ENCODE results near the gene ZBTB7C. TPM values are rescaled to one million over a fixed set of nuclear protein-coding genes. Genes with fewer than 3 reads are reported as not detected.

Gene ZBTB7C
- total RNA-seq, 1 donor from 2014 or later: 0.56 TPM

GRCh38 chr18:48121752-48122151, 287.4 kb downstream of the ZBTB7C start:
- H3K4me3 Mint-ChIP-seq: no peak overlapping the region
- peaks cover 22% of the 10 kb centered on the region for H3K4me1 Mint-ChIP-seq
- intact Hi-C loops (cut with micrococcal nuclease): loop anchor here (10.0 kb wide), 1 partner anchor 207 kb away; no protein-coding TSS in a partner anchor
- H3K27me3 Mint-ChIP-seq: peaks cover 19% of the 10 kb centered on the region
- H3K27ac Mint-ChIP-seq: no peak overlapping the region
- DNase-seq: no peak
- no peaks in the 10 kb centered on the region for H3K9me3 Mint-ChIP-seq
- H3K36me3 Mint-ChIP-seq (ENCODE audit: low read depth): no peaks in the 10 kb centered on the region

GRCh38 chr18:48119204-48119603, 290.0 kb downstream of the ZBTB7C start:
- no peaks in the 10 kb centered on the region for H3K36me3 Mint-ChIP-seq (ENCODE audit: low read depth)
- H3K4me3 Mint-ChIP-seq: no peak overlapping the region
- DNase-seq: no peak
- no peak overlapping the region for H3K27ac Mint-ChIP-seq
- intact Hi-C loops (cut with micrococcal nuclease): no loop called here
- peaks cover 19% of the 10 kb centered on the region for H3K27me3 Mint-ChIP-seq
- H3K9me3 Mint-ChIP-seq: no peaks in the 10 kb centered on the region
- H3K4me1 Mint-ChIP-seq: peaks cover 7% of the 10 kb centered on the region

- Mint-ChIP-seq H3K4me1 (no peaks in the 10 kb centered on the region), H3K36me3 (ENCODE audit: low read depth) (no peaks in the 10 kb centered on the region), H3K4me3 (no peak overlapping the region), H3K9me3 (no peaks in the 10 kb centered on the region), H3K27ac (no peak overlapping the region), H3K27me3 (peaks cover 19% of the 10 kb centered on the region)
- intact Hi-C loops (cut with micrococcal nuclease): no loop called here
- DNase-seq: no peak
Observed at GRCh38 chr18:48116873-48117630, 292.1 kb downstream of the ZBTB7C start.

- Mint-ChIP-seq H3K4me1 (no peaks in the 10 kb centered on the region), H3K4me3 (no peak overlapping the region), H3K27ac (no peak overlapping the region), H3K36me3 (ENCODE audit: low read depth) (no peaks in the 10 kb centered on the region), H3K9me3 (no peaks in the 10 kb centered on the region), H3K27me3 (peaks cover 23% of the 10 kb centered on the region)
- no peak for DNase-seq
- intact Hi-C loops (cut with micrococcal nuclease): no loop called here
Observed at GRCh38 chr18:48116017-48116416, 293.2 kb downstream of the ZBTB7C start.

- no peak overlapping the region for H3K27ac Mint-ChIP-seq
- H3K36me3 Mint-ChIP-seq (ENCODE audit: low read depth): no peaks in the 10 kb centered on the region
- H3K27me3 Mint-ChIP-seq: peaks cover 21% of the 10 kb centered on the region
- no peaks in the 10 kb centered on the region for H3K9me3 Mint-ChIP-seq
- H3K4me3 Mint-ChIP-seq: no peak overlapping the region
- H3K4me1 Mint-ChIP-seq: no peaks in the 10 kb centered on the region
- intact Hi-C loops (cut with micrococcal nuclease): no loop called here
- no peak for DNase-seq
Observed at GRCh38 chr18:48113691-48114090, 295.5 kb downstream of the ZBTB7C start.

GRCh38 chr18:48111587-48111986, 297.6 kb downstream of the ZBTB7C start:
- Mint-ChIP-seq H3K9me3 (no peaks in the 10 kb centered on the region), H3K27ac (no peak overlapping the region), H3K4me1 (peaks cover 2% of the 10 kb centered on the region), H3K4me3 (no peak overlapping the region), H3K36me3 (ENCODE audit: low read depth) (no peaks in the 10 kb centered on the region), H3K27me3 (peaks cover 24% of the 10 kb centered on the region)
- DNase-seq: no peak
- intact Hi-C loops (cut with micrococcal nuclease): no loop called here

- Mint-ChIP-seq H3K9me3 (no peaks in the 10 kb centered on the region), H3K27ac (no peak overlapping the region), H3K4me3 (no peak overlapping the region), H3K36me3 (ENCODE audit: low read depth) (no peaks in the 10 kb centered on the region), H3K27me3 (peaks cover 29% of the 10 kb centered on the region), H3K4me1 (peaks cover 2% of the 10 kb centered on the region)
- intact Hi-C loops (cut with micrococcal nuclease): no loop called here
- no peak for DNase-seq
Observed at GRCh38 chr18:48110797-48111196, 298.4 kb downstream of the ZBTB7C start.

GRCh38 chr18:48109961-48110493, 299.2 kb downstream of the ZBTB7C start:
- Mint-ChIP-seq H3K9me3 (no peaks in the 10 kb centered on the region), H3K27me3 (peaks cover 31% of the 10 kb centered on the region), H3K4me3 (no peak overlapping the region), H3K27ac (no peak overlapping the region), H3K4me1 (peaks cover 2% of the 10 kb centered on the region), H3K36me3 (ENCODE audit: low read depth) (no peaks in the 10 kb centered on the region)
- DNase-seq: no peak
- intact Hi-C loops (cut with micrococcal nuclease): no loop called here

GRCh38 chr18:48108136-48108535, 301.0 kb downstream of the ZBTB7C start:
- Mint-ChIP-seq H3K27ac (no peak overlapping the region), H3K36me3 (ENCODE audit: low read depth) (no peaks in the 10 kb centered on the region), H3K9me3 (no peaks in the 10 kb centered on the region), H3K4me1 (peaks cover 2% of the 10 kb centered on the region), H3K27me3 (peaks cover 40% of the 10 kb centered on the region), H3K4me3 (no peak overlapping the region)
- intact Hi-C loops (cut with micrococcal nuclease): no loop called here
- DNase-seq: no peak

GRCh38 chr18:48106976-48107781, 302.0 kb downstream of the ZBTB7C start:
- Mint-ChIP-seq H3K36me3 (ENCODE audit: low read depth) (no peaks in the 10 kb centered on the region), H3K4me3 (no peak overlapping the region), H3K27ac (no peak overlapping the region), H3K4me1 (peaks cover 2% of the 10 kb centered on the region), H3K27me3 (peaks cover 45% of the 10 kb centered on the region), H3K9me3 (no peaks in the 10 kb centered on the region)
- intact Hi-C loops (cut with micrococcal nuclease): no loop called here
- DNase-seq: no peak

GRCh38 chr18:48106498-48106897, 302.7 kb downstream of the ZBTB7C start:
- Mint-ChIP-seq H3K36me3 (ENCODE audit: low read depth) (no peaks in the 10 kb centered on the region), H3K4me1 (peaks cover 2% of the 10 kb centered on the region), H3K9me3 (no peaks in the 10 kb centered on the region), H3K27me3 (peaks cover 44% of the 10 kb centered on the region), H3K4me3 (no peak overlapping the region), H3K27ac (no peak overlapping the region)
- intact Hi-C loops (cut with micrococcal nuclease): no loop called here
- no peak for DNase-seq

GRCh38 chr18:48105317-48105716, 303.9 kb downstream of the ZBTB7C start:
- intact Hi-C loops (cut with micrococcal nuclease): no loop called here
- peaks cover 42% of the 10 kb centered on the region for H3K27me3 Mint-ChIP-seq
- no peak for DNase-seq

GRCh38 chr18:48104705-48105104, 304.5 kb downstream of the ZBTB7C start:
- intact Hi-C loops (cut with micrococcal nuclease): no loop called here
- H3K4me1 Mint-ChIP-seq: peaks cover 2% of the 10 kb centered on the region
- no peak overlapping the region for H3K4me3 Mint-ChIP-seq
- peaks cover 47% of the 10 kb centered on the region for H3K27me3 Mint-ChIP-seq
- no peak for DNase-seq
- H3K9me3 Mint-ChIP-seq: no peaks in the 10 kb centered on the region
- H3K36me3 Mint-ChIP-seq (ENCODE audit: low read depth): no peaks in the 10 kb centered on the region
- no peak overlapping the region for H3K27ac Mint-ChIP-seq

More at GRCh38 chr18:48105317-48105716, 303.9 kb downstream of the ZBTB7C start:
- no peaks in the 10 kb centered on the region for H3K36me3 Mint-ChIP-seq (ENCODE audit: low read depth)
- H3K4me3 Mint-ChIP-seq: no peak overlapping the region
- H3K27ac Mint-ChIP-seq: no peak overlapping the region
- peaks cover 2% of the 10 kb centered on the region for H3K4me1 Mint-ChIP-seq
- H3K9me3 Mint-ChIP-seq: no peaks in the 10 kb centered on the region

- intact Hi-C loops (cut with micrococcal nuclease): no loop called here
- Mint-ChIP-seq H3K4me3 (no peak overlapping the region), H3K36me3 (ENCODE audit: low read depth) (no peaks in the 10 kb centered on the region), H3K27ac (no peak overlapping the region), H3K27me3 (peaks cover 31% of the 10 kb centered on the region), H3K9me3 (no peaks in the 10 kb centered on the region), H3K4me1 (no peaks in the 10 kb centered on the region)
- no peak for DNase-seq
Observed at GRCh38 chr18:48100651-48101165, 308.5 kb downstream of the ZBTB7C start.

All from activated CD4-positive, alpha-beta T cell treated with anti-CD3 and anti-CD28 coated beads, Interleukin-2, amount 10 ng/mL, durations not matched to agents 24 days and 14 days (primary cell).